UCSD-AML1 (cell line): ENCODE results near the gene SEC14L1.

ENCODE experiments used
- DNase-seq: peaks from one replicate; lab custom pipeline; 2025; ENCODE audit not compliant: unreplicated experiment; lab: John Stamatoyannopoulos, UW

The SEC14L1 gene

DNA sequence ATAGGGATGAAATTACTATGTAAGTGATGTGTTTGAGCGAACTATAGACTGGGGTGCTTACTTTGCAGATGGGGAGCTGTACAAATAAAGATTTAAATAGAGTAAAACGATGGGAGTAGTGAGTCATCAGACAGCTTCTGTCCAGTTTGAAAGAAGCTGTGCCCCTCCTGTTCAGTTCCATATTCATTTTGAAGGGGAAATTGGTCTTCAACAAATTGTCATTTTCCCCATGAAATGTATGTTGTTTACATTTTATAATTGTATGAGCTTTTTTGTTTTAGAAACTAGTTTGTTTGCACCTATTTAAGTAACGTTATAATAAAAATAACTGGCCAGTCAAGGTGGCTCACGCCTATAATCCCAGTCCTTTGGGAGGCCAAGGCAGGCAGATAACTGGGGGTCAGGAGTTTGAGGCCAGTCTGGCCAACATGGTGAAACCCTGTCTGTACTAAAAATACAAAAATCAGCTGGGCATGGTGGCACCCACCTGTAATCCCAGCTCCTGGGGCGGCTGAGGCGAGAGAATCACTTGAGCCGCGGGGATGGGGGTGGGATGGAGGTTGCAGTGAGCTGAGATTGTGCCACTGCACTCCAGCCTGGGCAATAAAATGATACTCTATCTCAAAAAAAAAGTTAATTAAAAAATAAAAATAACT, 20.2 kb downstream of the SEC14L1 start:
- no peak for DNase-seq

- DNase-seq, result no peak
Observed at GRCh38 chr17:77161953-77162352, 21.2 kb downstream of the SEC14L1 start.

DNA sequence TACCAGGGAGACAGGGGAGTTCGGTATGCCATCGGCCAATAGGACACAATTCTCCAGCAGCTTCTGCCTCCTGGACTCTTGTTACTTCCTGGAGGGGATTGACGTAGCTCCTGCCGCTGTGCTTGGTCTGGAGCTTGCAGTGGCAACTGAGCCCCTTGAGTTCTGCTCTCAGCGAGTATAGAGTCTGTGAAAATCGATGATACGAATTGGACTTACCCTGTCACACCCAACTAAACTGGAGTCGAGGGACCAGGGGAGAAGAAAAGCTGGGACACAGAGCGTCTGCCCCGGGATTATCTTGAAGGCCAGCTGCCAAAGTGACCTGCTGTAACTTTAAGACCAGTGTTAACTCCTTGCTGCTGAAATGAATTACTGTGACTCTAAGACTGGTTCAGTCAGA, 22.2 kb downstream of the SEC14L1 start:
- DNase-seq, result no peak

DNA sequence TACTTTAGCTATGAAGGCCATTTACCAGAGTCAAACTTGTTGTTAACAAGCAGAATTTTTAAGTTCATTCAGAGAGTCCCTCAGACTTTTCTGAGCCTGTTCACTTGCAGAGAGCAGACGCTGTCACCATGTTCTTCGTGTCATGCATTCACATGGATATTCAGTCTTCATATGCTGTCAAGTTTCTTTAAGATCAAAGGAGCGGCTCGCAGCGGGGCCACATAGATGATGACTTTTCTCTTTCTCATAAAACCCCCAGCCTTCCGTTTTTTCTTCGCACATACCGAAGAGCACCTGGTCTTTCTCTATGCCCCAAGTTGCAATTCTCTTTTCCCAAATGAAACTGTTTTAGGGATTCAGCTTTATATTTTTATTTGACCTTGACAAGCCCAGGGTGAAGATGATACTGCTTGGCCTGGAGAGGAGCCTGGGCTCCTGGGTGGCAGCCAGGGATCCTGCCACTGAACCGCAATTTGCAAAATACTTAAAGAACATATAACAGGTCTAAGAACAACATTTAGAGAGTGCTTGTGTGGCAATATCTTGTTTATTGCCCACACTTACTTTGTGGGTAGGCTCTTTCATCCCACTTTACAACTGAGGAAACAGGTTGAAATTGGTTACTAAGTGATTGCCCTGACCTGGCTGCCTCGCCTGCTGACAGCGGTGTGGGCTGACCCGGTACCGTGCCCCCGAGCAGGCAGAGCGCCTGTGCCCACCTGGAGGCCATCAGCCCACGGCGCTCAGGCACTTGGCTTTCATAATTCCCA, 22.9 kb downstream of the SEC14L1 start:
- DNase-seq, result no peak

GRCh38 chr17:77164483-77165091, 23.8 kb downstream of the SEC14L1 start:
- peak; percentile 21 for DNase-seq

DNA sequence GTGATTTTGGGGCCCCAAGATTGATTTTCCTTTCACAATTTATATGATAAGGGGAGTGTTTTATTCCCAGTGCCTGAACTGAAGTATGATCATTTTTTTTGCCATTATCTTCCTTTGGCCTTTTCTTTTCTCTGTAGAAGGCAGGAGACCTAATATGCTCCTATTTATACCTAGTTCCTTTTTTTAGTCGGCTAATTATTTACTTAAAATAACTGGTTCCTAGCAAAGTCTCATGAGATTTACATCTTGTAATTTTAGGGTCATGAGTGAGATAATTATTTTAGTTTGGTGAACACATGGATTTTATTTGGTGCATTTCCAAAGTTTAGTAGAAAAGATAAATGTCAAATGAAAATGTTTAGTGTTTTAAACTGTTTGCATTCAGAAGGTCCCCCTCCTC, 24.8 kb downstream of the SEC14L1 start:
- no peak for DNase-seq

DNA sequence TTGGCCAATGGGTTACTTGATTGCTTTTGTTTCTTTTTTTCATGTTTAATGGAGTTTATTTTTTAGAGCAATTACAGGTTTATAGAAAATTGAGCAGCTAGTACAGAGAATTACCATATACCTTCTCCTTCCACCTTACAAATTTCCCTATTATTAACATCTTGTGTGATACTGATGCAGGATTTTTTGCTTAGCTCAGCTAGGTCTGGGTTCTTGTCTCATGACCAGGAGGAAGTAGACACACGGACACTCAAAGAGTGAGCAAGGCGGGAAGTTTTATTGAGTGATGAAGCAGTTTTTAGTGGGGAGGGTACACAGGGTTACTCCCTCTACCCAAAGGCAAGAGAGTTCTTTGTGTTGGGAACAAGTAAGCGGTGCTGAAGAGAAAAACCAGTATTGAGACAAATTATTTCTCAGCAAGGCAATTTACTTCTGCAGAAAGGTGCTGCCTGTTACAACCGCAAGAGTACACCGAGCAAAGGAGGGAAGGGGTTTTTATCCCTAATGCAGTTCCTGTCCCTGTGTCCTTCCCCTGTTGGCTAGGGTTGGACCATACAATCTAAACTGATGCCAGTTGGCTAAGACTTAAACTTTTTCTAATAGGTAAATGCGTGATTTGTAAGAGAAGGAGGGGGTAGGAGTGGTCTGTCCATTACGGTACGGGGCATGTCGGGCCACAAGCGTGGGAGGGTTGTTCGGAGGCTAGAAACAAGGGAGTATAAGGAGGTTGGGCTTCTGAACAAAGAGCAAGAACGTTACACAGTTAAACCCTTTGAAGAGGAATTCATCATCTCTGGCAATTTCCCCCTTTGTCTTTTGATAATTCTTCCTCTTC, 26.9 kb downstream of the SEC14L1 start:
- no peak for DNase-seq

DNA sequence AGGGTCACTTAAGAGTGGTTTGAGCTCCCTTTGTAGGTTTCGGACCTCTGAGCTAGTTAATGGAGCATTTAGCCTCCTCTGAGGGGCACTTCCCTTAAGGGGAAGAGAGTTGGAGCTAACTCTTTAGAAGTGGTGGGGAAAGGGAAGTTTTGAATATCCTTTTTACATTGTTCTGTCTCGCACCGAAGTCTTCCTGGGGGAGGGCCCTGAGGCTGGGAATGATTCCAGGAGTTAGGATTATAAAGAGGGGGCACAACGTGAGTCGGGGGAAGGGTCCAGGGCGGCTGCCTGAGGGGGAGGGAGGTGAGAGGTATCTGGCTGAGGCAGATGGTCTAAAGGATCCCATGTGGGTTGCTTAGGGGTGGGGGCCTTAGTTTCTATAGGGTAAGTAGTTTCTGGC, 32.3 kb downstream of the SEC14L1 start:
- no peak for DNase-seq

GRCh38 chr17:77174928-77175661, 34.3 kb downstream of the SEC14L1 start:
- DNase-seq, result no peak

- no peak for DNase-seq
Observed at GRCh38 chr17:77177002-77177741, 36.4 kb downstream of the SEC14L1 start.

DNA sequence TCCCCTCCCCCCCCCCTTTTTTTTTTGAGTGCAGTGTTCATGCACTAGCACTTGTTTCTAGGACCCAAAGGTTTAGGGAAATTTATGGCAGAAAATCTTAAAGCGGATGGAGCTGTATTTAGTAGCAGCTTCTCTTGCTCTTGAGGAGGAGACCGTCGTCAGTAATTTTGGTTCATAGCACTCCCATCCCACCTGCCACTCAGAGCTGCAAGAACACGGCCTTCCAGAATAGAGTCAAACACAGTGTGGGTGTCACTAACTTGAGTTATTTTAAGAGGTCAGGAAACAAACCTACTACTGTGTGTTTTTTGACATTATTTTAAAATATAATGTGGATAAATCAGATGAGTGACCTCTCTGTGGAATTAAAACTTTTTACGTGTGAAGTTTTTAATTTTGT, 37.3 kb downstream of the SEC14L1 start:
- DNase-seq, result no peak

DNA sequence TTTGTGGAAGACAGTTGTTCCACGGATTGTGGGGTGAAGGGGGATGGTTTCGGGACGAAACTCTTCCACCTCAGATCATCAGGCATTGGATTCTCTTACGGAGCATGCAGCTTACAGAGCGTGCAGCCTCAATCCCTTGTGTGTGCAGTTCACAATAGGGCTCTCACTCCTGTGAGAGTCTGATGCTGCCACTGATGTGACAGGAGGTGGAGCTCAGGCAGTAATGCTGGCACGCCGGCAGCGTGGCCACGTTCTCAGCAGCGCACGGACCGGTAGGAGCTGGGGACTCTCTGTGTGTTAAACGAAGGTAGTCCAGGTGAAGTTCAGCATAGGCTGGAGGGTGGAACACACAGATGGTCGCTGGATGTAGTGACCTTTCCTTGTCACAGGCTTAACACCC, 37.8 kb downstream of the SEC14L1 start:
- DNase-seq, result no peak

DNA sequence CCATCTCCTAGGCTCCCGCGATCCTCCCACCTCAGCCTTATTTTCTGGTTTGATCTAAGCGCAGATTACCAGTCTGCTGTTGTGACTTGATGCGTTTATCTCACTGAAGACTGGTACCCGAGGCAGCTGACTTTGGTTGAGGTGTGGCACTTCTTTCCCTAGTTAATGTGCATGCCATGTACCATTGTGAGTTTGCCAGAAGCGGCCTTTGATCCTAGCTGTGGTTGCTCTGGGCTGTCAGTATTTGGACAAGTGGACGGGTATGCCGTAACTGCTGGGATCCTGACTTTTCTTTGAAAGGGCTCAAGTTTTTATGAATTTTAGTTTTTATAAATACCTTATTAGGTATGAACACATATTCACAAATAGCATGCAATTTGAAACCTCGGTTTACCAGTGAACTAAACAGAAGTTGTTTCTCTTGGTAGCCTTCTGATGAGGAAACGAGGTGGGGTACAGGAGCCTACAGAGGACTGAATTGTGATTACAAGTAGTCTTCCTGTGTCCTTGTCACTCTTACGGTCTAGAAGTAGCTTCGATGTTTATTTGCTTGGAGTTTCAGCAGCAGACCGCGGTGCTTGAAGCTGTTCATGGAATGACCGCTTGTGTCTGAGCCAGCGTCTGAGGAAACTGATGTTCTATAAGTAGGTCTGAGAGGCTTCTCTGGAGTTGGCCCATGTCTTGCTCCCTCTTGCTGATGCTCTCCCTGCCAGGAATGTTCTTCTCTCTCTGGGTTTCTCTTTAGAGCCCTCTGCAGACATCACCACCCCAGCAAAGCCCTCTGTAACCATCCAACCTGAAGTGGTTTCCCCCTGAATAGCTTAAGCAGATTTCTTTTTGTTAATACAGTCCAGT, 40.0 kb downstream of the SEC14L1 start:
- DNase-seq, result no peak

DNA sequence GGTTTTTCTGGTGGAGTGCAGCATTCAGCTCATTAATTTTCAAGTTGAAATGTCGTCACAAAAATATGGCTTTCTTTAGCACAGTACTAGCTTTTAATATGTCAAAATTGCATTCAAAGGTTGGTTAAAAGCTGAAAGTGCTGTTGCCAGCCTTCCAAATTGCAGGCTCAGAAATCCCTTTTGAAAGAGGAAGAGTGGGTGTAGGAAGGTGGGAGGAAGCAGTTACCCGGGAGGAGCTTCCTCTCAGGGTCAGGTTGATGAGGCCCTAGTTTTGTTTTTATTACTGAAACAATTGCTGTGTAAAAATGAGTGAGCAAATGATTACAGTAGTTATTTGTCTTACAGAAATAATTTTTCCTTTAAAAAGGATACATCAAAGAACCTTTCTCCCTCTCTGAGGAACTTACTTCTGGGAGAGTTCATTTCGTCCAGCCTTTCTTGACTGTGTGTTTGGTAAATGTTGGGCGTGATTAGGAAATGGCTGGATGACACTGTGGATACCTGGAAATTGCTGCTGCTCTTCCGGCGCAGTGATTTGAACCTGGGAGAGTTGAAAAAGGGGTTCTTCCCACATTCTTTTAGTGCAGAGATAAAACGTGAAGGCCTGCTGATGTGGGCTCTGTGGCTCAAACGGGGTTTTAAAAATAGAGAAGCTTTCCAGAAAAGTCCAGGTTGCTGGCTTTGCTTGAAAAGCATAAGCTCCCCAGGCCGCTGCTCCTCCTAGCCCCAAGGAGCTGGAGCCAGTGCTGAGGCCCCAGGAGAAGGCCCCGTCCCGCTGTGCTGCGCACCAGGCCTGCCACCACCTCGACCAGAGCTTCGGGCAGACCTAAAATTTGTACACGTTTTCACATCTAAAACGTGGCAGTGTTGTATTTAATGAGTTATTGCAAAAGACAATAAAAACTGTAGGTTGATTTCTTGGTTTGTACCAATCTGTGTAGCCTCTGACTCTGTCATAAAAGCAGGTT, 41.7 kb downstream of the SEC14L1 start:
- no peak for DNase-seq

DNA sequence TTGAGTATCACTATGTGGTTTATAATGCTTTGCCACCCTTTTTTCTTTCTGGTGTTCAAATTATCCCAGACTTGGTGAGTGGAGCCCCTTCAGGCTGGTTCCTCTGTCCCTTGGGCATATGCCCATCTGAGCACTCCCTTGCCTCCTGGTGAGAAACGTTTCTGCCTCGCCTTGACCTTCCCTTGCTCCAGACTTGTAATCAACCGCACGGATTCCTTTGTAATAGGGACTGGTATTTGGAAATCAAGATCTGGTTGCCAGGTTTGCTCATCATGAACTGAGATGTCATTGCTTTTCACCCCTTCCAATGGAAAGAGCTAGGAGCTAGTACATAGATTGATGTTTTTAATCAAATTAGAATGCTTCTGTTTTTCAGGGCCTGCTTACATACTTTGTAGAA, 43.7 kb downstream of the SEC14L1 start:
- DNase-seq, result no peak

GRCh38 chr17:77185137-77185536, 44.4 kb downstream of the SEC14L1 start:
- no peak for DNase-seq

DNA sequence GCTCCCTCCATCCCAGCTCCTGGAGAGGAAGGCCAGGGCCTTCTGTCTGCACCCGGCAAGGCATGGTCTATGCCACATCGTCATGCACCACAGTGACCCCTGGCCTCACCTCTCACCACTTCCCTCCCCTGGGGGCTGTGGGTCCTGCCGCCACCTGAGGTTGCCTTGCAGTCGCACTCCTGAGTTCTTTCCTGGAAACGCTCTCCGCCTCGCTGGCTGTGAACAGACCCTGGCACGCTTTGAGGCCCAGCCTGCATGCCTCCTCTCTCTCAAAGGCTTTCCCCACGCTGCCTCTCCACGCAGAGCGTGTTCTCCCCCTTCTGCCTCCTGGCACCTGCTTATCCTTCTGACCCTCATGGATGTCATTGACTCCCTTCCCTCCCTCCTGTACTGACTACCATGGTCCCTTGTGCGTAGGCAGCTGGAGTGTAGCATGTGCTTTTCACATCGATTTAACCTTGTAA, 45.4 kb downstream of the SEC14L1 start:
- DNase-seq, result peak; percentile 33
